Ramos (cell line): ENCODE data around the gene CDC7.
"Not testable (repeated sequence)": the region's sequence is repeated elsewhere in the genome, so short reads cannot be mapped to it uniquely, and the experiment has no call there.

ENCODE experiments used
- in situ Hi-C: fragments of 300-500 bp; cut with MboI; formaldehyde crosslinking; loops from one replicate; pipeline ENCODE4 v1.14.3; 2022; ENCODE audit warnings: low sequenced_read_pairs; ENCODE audit not compliant: unreplicated experiment

Gene CDC7

DNA sequence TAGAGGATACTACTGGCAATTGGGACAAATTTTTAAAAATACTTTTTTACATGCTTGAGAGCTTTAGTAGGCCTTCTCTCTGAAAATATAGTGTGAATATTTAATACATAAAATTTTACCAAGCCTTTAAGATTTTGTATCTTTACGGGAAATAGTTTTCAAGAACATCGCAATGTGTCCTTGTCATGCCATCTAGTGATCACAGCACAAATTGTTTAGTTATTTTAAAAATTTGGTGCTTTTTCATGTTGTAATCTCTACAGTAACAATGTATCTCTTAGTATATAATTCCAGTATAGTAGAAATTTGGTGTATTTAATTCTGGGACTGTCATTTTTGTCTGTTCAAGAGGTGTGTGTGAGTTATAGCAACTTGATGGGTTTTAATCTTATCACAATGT is 6.7 kb downstream of the CDC7 start:
- in situ Hi-C loops: no loop called here

GRCh38 chr1:91510754-91511153 is 10.1 kb downstream of the CDC7 start:
- in situ Hi-C loops: no loop called here

DNA sequence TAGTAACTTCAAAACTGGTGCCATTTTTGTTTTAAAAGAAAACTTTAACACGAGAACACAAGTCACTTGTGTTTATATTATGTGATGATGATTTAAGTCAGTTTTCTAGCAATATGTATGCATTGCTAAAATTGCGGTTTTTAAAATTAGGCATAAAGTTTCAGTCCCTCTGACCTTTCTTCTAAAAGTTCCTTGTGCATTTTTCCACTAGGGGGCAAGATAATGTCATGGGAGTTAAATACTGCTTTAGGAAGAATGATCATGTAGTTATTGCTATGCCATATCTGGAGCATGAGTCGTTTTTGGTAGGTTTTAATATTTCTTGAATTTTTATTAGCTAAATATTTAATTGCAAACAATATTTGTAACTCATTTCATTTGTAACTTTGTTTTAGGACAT is 10.7 kb downstream of the CDC7 start:
- in situ Hi-C loops: no loop called here

- in situ Hi-C loops: no loop called here
Measured at GRCh38 chr1:91513160-91513559, 12.5 kb downstream of the CDC7 start.

GRCh38 chr1:91513706-91514105 is 13.1 kb downstream of the CDC7 start:
- in situ Hi-C loops: no loop called here

- in situ Hi-C loops: no loop called here
Measured at GRCh38 chr1:91515994-91516393, 15.3 kb downstream of the CDC7 start.

GRCh38 chr1:91516605-91517004 is 16.0 kb downstream of the CDC7 start:
- in situ Hi-C loops: not testable (repeated sequence)

- in situ Hi-C loops: not testable (repeated sequence)
Measured at GRCh38 chr1:91519167-91519566, 18.5 kb downstream of the CDC7 start.

DNA sequence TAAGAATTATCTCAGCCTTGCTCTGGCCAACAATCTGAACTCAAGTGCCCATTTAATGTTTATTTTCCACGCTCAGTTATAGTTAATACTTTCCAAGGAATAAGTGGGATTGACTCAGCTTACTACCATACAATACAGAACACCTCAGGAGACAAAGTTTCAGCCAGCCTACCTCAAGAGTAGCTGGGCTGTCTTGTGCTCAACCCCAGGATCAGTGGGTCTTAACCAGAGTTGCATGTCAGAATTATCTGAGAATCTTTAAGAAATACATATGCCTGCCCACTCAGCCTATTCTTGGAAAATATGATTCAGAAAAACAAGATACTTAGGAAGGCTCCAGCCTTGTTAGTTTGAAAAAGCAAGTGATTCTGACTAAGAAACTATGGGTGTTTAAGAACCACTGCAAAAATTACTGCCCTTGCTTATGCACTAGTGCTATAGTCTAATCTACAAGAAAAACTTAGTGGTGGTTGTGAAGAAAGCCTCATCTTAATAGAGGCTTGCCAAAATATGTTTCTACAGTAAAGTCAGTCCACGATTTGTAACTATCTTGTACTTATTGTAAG is 20.4 kb downstream of the CDC7 start:
- in situ Hi-C loops: no loop called here

- in situ Hi-C loops: no loop called here
Measured at GRCh38 chr1:91523482-91523881, 22.8 kb downstream of the CDC7 start.

- in situ Hi-C loops: no loop called here
Measured at GRCh38 chr1:91526496-91526895, 25.8 kb downstream of the CDC7 start.

GRCh38 chr1:91527266-91527765 is 26.7 kb downstream of the CDC7 start:
- in situ Hi-C loops: no loop called here

- in situ Hi-C loops: no loop called here
Measured at GRCh38 chr1:91527781-91528180, 27.1 kb downstream of the CDC7 start.

DNA sequence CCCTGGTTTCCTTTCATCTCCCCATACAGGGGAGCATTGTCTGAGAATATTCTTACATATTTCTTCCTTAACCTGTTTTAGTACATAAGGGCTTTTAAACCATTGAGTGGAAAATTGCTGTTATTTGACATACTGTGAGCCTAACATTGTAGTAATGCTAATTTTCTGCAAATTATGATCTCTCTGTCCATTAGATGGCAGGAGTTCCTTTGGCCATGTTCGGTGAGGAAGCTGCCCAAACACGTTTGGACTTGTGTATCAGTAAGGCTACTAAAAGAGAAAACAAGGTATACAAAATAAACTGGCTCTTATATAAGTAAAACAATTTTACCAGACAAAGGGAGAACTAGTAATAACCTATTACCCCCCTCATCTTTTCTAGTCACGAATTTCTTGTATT is 29.2 kb downstream of the CDC7 start:
- in situ Hi-C loops: no loop called here

DNA sequence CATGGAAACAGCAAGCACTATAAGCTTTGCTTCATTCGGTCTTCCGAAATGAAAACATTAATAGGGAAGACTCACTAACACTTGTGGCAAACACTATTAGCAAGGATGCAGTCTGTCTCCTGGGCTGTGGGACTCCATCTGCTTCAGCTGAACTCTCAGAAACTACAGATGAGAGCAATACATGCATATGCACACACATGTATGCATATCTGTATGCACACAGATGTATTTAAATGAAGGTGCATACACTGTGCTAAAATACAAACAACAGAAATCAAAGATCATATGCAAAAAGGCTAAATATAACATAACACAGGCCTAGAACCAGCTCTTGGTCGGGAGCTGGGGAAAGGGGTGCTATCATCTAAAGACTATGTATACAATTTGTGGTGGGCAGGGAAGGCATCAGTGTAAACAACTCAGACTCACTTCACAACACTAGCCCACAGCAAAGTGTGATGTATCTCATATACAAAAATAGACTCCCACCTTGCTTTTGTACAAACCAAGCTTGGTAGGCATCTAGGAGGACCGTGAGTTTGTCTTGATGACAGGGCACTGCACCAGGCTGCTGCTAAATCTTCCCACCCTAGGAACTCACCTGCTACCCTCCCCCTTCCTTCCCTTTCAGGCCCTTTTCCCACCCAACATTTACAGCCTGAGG is 32.8 kb downstream of the CDC7 start:
- in situ Hi-C loops: no loop called here

DNA sequence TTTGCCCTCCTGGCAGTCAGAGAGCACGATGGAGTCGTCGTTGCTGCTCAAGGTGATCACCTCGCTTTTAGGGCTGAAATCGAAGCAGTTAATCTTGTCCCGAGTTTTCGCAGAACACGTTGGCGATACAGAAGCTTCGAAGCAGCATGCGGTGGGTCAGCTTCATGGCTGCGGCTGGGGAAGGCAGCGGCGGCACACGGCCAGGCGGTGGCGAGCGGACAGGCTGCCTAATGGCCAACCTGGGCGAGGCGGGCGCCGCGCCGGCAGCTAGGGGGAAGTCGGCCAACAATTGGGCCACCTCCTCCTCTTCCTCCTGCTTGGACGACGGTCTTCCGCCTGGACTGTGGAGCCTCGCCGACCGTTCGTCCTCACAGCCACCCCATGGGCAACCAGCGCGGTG is 34.8 kb downstream of the CDC7 start:
- in situ Hi-C loops: no loop called here

DNA sequence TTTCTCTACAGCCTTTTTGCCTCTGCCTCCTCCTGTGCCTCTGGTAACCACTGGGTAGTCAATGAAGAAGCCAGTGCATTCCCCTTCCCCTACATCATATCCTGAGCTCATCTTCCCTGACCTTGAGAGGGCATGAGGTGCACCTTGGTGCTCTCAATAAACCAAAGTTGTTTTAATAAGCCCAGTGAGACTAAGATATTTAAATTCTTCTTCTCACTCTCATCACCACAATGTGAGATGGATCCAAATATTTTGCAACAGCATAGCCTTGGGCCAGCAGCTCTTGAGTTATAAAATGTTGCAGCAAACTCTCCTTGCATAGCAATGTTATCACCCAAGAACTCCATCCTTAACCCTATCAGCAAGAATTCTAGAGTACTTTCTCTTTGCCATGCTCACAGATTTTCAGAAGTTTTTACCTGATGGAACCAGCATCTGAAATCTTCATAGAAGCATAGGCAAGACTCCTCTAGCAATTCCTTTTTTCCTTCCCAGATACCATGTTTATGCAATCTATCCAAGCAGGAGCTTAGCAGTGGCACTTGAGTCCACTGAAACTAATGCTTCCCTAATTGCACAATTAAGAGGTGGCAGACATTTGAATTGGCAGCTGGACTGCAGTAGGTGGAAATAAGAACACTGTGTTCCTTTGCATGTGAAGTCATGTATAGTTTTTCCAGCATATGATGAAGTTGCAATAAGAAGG is 36.8 kb downstream of the CDC7 start:
- in situ Hi-C loops: no loop called here

DNA sequence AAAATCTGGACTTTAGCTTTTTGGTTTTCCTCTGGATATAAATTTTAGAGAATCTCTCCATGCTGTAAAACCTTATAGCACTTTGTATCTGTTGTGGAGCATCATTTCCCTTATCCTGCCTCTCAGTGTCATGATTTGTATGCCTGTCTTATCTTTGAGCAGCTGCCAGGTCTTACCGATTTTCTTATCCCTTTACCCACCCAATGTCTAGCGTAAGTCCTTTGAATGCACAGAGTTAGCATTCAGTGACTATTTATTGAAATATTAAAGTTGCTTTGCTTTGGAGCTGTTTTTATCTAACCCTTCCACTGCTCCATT is 37.3 kb downstream of the CDC7 start:
- in situ Hi-C loops: no loop called here

DNA sequence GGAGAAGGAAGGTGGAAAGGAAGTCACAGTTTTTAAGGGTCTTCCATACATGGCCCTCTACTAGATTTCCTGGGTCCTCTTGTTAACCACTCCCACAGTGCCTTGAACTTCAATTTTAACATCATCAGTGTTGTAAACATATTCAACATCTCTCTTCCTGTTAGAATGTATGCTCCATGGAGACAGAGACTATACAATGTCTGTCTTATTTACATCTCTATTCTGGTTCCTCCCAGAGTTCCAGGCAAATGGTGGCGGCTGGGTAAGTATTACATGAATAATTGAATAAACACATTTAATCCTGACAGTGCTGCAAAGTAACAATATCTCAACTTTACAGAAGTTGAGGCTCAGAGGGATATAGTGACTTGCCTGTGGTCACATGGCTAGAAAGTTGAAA is 40.3 kb downstream of the CDC7 start:
- in situ Hi-C loops: no loop called here

- in situ Hi-C loops: no loop called here
Measured at GRCh38 chr1:91541918-91542533, 41.4 kb downstream of the CDC7 start.
